ENCODE results near the gene DENND6A.

DNA sequence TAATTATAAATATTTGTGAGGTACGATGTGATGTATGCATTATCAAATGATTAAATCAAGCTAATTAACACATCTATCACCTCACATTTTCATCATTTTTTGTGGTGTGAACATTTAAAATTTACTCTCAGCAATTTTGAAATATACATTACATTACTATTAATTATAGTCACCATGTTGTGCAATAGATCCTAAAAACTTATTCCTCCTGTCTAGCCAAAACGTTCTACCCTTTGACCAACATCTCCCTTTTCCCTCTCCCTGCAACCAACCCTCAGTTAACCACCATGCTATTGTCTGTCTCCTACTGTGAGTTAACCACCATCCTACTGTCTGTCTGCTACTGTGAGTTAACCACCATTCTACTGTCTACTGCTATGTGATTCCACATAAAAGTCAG lies 42.5 kb upstream of the DENND6A start:
- no peak for TF ChIP-seq EZH2 (IDR thresholded peaks at IDR 0.05)
- TF ChIP-seq EZH2phosphoT487 (IDR thresholded peaks at IDR 0.05) = no peak

Measured in neural progenitor cell (in vitro differentiated cells).